Measurements from ENCODE around the gene PTPRC.
"Not testable (repeated sequence)": the region's sequence is repeated elsewhere in the genome, so short reads cannot be mapped to it uniquely, and the experiment has no call there.

The PTPRC gene

GRCh38 chr1:198600906-198601305, 37.9 kb upstream of the PTPRC start:
- TF ChIP-seq CTCF (IDR thresholded peaks at IDR 0.05; ENCODE audit: extremely low read depth, missing control alignments): no peak
- no peak for DNase-seq (ENCODE audit: low spot score)

- DNase-seq (ENCODE audit: low spot score): not testable (repeated sequence)
Observed at GRCh38 chr1:198601310-198601709, 37.5 kb upstream of the PTPRC start.

GRCh38 chr1:198601936-198602889, 36.6 kb upstream of the PTPRC start:
- no peak for TF ChIP-seq CTCF (IDR thresholded peaks at IDR 0.05; ENCODE audit: extremely low read depth, missing control alignments)
- DNase-seq (ENCODE audit: low spot score): no peak

GRCh38 chr1:198604975-198605374, 33.9 kb upstream of the PTPRC start:
- no peak for DNase-seq (ENCODE audit: low spot score)
- TF ChIP-seq CTCF (IDR thresholded peaks at IDR 0.05; ENCODE audit: extremely low read depth, missing control alignments): no peak

- DNase-seq (ENCODE audit: low spot score): no peak
- no peak for TF ChIP-seq CTCF (IDR thresholded peaks at IDR 0.05; ENCODE audit: extremely low read depth, missing control alignments)
Observed at GRCh38 chr1:198605406-198605805, 33.4 kb upstream of the PTPRC start.

- no peak for DNase-seq (ENCODE audit: low spot score)
- no peak for TF ChIP-seq CTCF (IDR thresholded peaks at IDR 0.05; ENCODE audit: extremely low read depth, missing control alignments)
Observed at GRCh38 chr1:198606020-198606438, 32.8 kb upstream of the PTPRC start.

GRCh38 chr1:198607714-198608113, 31.1 kb upstream of the PTPRC start:
- TF ChIP-seq CTCF (IDR thresholded peaks at IDR 0.05; ENCODE audit: extremely low read depth, missing control alignments): no peak
- DNase-seq (ENCODE audit: low spot score): no peak

GRCh38 chr1:198610362-198610761, 28.5 kb upstream of the PTPRC start:
- DNase-seq (ENCODE audit: low spot score): no peak
- TF ChIP-seq CTCF (IDR thresholded peaks at IDR 0.05; ENCODE audit: extremely low read depth, missing control alignments): no peak

All from GM20000 (cell line).